GM13977 (cell line): ENCODE measurements around the gene PPP2R2D.

Experiments used
- DNase-seq: peaks from one replicate; pipeline ENCODE4 v3.0.0; 2012; ENCODE audit warnings: low spot score
- CTCF ChIP-seq: IDR thresholded peaks from 2 replicates; pipeline ENCODE4 v1.5.1; 2012; ENCODE audit warnings: mild to moderate bottlenecking, control low read depth; ENCODE audit not compliant: insufficient read depth; ENCODE audit errors: extremely low read depth, missing control alignments
- in situ Hi-C: fragments of 300-500 bp; cut with MboI; formaldehyde crosslinking; loops from one replicate; pipeline ENCODE4 v1.12.0; 2022; ENCODE audit warnings: low sequenced_read_pairs, low pct_unique_long_range_greater_than_20kb, mixed read lengths, inconsistent platforms; ENCODE audit not compliant: unreplicated experiment

PPP2R2D gene

GRCh38 chr10:132006966-132007365 lies 106.2 kb downstream of the PPP2R2D start:
- in situ Hi-C loops: loop anchor here (25.0 kb wide), 1 partner anchor 1820 kb away; no protein-coding TSS in a partner anchor
- TF ChIP-seq CTCF: no peak
- DNase-seq: no peak

- no peak for DNase-seq
- TF ChIP-seq CTCF: no peak
- in situ Hi-C loops: loop anchor here (25.0 kb wide), 1 partner anchor 1820 kb away; no protein-coding TSS in a partner anchor
These were observed 106.9 kb downstream of the PPP2R2D start for GRCh38 chr10:132007681-132008080.
